GM18870 (cell line): ENCODE data around the gene ZRANB1.

Experiments
- ATAC-seq: cut with Tn5 transposase; IDR thresholded peaks from one replicate; pipeline ENCODE4 v1.9.1; 2021; ENCODE audit warnings: moderate library complexity; ENCODE audit not compliant: unreplicated experiment

Gene ZRANB1

GRCh38 chr10:125033146-125033924 lies 91.4 kb downstream of the ZRANB1 start:
- no peak for ATAC-seq

GRCh38 chr10:125034675-125035074 lies 92.8 kb downstream of the ZRANB1 start:
- ATAC-seq = no peak

- ATAC-seq = no peak
These were observed 93.2 kb downstream of the ZRANB1 start for GRCh38 chr10:125035136-125035535.

GRCh38 chr10:125035588-125036295 lies 93.8 kb downstream of the ZRANB1 start:
- ATAC-seq = no peak

- no peak for ATAC-seq
These were observed 95.4 kb downstream of the ZRANB1 start for GRCh38 chr10:125037145-125037877.
